PC-9 (cell line): ENCODE data around the gene COMT. TPM values are rescaled to one million over a fixed set of nuclear protein-coding genes. Genes with fewer than 3 reads are reported as not detected.
"Not testable (repeated sequence)": the region's sequence is repeated elsewhere in the genome, so short reads cannot be mapped to it uniquely, and the experiment has no call there.

Experiments
- BruUV-seq: library from RNA; stranded (reverse); fragments of 400-500 nt; replicated peaks from 2 replicates; lab custom pipeline; 2021; lab: Mats Ljungman, UMichigan
- CTCF ChIA-PET: fragments of 300-600 bp; sonication (Branson Sonifier 250); formaldehyde crosslinking; loops from one replicate; lab custom pipeline; 2022; ENCODE audit warnings: antibody characterized with exemption; lab: Charles Lee
- POLR2A ChIA-PET: fragments of 300-600 bp; sonication (Branson Sonifier 250); formaldehyde crosslinking; loops from one replicate; lab custom pipeline; 2022; ENCODE audit warnings: antibody characterized with exemption; ENCODE audit not compliant: unreplicated experiment; lab: Charles Lee
- DNase-seq, 2 experiments: peaks; one replicate each; pipeline versions ENCODE4 v3.0.0 to v3.0.0-alpha.2; 2015 to 2022; ENCODE audit warnings: mixed read lengths in 1 of 2
- H2AFZ ChIP-seq: fragments of 200-600 bp; sonication (generic); 2 replicates; pipeline ENCODE4 v1.8.1; 2017; ENCODE audit warnings: antibody characterized with exemption
- H3F3A ChIP-seq: fragments of 200-600 bp; sonication (generic); 2 replicates; pipeline ENCODE4 v1.8.1; 2017; ENCODE audit warnings: antibody characterized with exemption, mild to moderate bottlenecking, low read depth; ENCODE audit not compliant: insufficient read depth
- H3K27ac ChIP-seq: fragments of 200-600 bp; sonication (generic); 2 replicates; pipeline ENCODE4 v1.6.1; 2016; ENCODE audit warnings: mixed run types
- H3K27me3 ChIP-seq: fragments of 200-600 bp; sonication (generic); 2 replicates; pipeline ENCODE4 v1.6.1; 2016; ENCODE audit warnings: low read depth, mixed run types; ENCODE audit not compliant: insufficient read depth
- H3K36me3 ChIP-seq: fragments of 200-600 bp; sonication (generic); 2 replicates; pipeline ENCODE4 v1.6.1; 2016; ENCODE audit warnings: low read depth, mixed run types
- H3K4me1 ChIP-seq: fragments of 200-600 bp; sonication (generic); replicated peaks from 2 replicates; pipeline ENCODE4 v1.6.1; 2016; ENCODE audit warnings: mixed run types; ENCODE audit not compliant: insufficient read depth
- H3K4me2 ChIP-seq: fragments of 200-600 bp; sonication (generic); 2 replicates; pipeline ENCODE4 v1.6.1; 2017; ENCODE audit warnings: mixed run types
- H3K4me3 ChIP-seq: fragments of 200-600 bp; sonication (generic); 2 replicates; pipeline ENCODE4 v1.6.1; 2016; ENCODE audit warnings: mixed run types
- H3K79me2 ChIP-seq: fragments of 200-600 bp; sonication (generic); 2 replicates; pipeline ENCODE4 v1.6.1; 2017; ENCODE audit warnings: low read depth, mixed run types
- H3K9me2 ChIP-seq: fragments of 200-600 bp; sonication (generic); 2 replicates; pipeline ENCODE4 v1.8.1; 2017; ENCODE audit warnings: mild to moderate bottlenecking; ENCODE audit not compliant: insufficient read depth
- H3K9me3 ChIP-seq: fragments of 200-600 bp; sonication (generic); 2 replicates; pipeline ENCODE4 v1.8.1; 2016; ENCODE audit warnings: low read depth; ENCODE audit not compliant: insufficient read depth
- H4K20me1 ChIP-seq: fragments of 200-600 bp; sonication (generic); 2 replicates; pipeline ENCODE4 v1.8.1; 2017; ENCODE audit not compliant: insufficient read depth
- EZH2 ChIP-seq: fragments of 200-600 bp; sonication (generic); IDR thresholded peaks from 2 replicates; pipeline ENCODE4 v1.8.0; 2017; ENCODE audit warnings: antibody characterized with exemption, low read depth
- intact Hi-C: fragments of 100-400 bp; cut with micrococcal nuclease; formaldehyde crosslinking; loops from one replicate; pipeline ENCODE4 v1.10.0; 2022; ENCODE audit not compliant: unreplicated experiment
- total RNA-seq: library from RNA; stranded (reverse); gene quantifications from 2 replicates; pipeline ENCODE4 v1.2.3, GENCODE V29; 2021
- TF ChIP-seq, protein P1 (sequence below): fragments of 200-600 bp; sonication (generic); conservative IDR thresholded peaks from 2 replicates; pipeline ENCODE4 v1.6.1; 2017; ENCODE audit warnings: mixed run types, antibody characterized with exemption, mild to moderate bottlenecking, moderate library complexity

The COMT gene
- total RNA-seq, 1 experiment from 2014 or later = 99.9 TPM

GRCh38 chr22:19933341-19934241, 8.0 kb upstream of the COMT start:
- intact Hi-C loops = no loop called here
- no peak overlapping the region for H2AFZ ChIP-seq
- H3K36me3 ChIP-seq = no peaks in the 10 kb centered on the region
- no peak overlapping the region for H3K4me3 ChIP-seq
- no peaks in the 10 kb centered on the region for H3K9me2 ChIP-seq
- H3K4me1 ChIP-seq = no peaks in the 10 kb centered on the region
- H3K4me2 ChIP-seq = no peak overlapping the region
- H3K27ac ChIP-seq = no peak overlapping the region
- H3F3A ChIP-seq = no peaks in the 10 kb centered on the region
- no TSS peak for BruUV-seq
- no peaks in the 10 kb centered on the region; the same call in 1 of the 2 replicates for H3K9me3 ChIP-seq
- H4K20me1 ChIP-seq = no peaks in the 10 kb centered on the region
- H3K79me2 ChIP-seq = no peaks in the 10 kb centered on the region
- POLR2A ChIA-PET = no interaction called here
- CTCF ChIA-PET = no interaction called here
- no peak for TF ChIP-seq EZH2
- TF ChIP-seq, protein P1, sequence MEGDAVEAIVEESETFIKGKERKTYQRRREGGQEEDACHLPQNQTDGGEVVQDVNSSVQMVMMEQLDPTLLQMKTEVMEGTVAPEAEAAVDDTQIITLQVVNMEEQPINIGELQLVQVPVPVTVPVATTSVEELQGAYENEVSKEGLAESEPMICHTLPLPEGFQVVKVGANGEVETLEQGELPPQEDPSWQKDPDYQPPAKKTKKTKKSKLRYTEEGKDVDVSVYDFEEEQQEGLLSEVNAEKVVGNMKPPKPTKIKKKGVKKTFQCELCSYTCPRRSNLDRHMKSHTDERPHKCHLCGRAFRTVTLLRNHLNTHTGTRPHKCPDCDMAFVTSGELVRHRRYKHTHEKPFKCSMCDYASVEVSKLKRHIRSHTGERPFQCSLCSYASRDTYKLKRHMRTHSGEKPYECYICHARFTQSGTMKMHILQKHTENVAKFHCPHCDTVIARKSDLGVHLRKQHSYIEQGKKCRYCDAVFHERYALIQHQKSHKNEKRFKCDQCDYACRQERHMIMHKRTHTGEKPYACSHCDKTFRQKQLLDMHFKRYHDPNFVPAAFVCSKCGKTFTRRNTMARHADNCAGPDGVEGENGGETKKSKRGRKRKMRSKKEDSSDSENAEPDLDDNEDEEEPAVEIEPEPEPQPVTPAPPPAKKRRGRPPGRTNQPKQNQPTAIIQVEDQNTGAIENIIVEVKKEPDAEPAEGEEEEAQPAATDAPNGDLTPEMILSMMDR = no peak
- DNase-seq = no peak
- H3K27me3 ChIP-seq = no peaks in the 10 kb centered on the region

GRCh38 chr22:19935123-19935718, 6.4 kb upstream of the COMT start:
- H3K9me2 ChIP-seq, H3K27ac ChIP-seq, H3K79me2 ChIP-seq, H3K4me2 ChIP-seq, H3K4me3 ChIP-seq, BruUV-seq, H3K9me3 ChIP-seq, H2AFZ ChIP-seq, H3F3A ChIP-seq, POLR2A ChIA-PET, H3K4me1 ChIP-seq, H3K27me3 ChIP-seq, intact Hi-C loops, CTCF ChIA-PET, DNase-seq, H3K36me3 ChIP-seq, H4K20me1 ChIP-seq: not testable (repeated sequence)

DNA sequence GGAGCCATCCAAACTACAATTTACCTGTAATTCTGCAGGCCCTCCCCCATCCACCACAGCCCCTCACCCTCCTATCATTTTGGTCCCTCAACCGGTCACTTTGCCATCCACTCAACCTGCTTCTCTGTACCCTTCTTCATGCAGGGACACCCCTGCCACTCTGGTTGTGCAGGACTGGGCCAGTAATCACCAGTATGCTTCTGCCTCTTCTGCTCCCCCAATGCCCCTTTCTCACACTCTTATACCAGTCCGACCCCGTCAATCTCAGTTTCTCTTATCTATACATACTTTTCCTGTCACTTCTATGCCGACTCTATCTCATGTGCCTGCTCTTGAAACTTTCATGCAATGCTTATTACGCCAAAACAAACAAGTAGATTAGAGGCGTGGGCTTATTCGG, 5.1 kb upstream of the COMT start:
- no peak overlapping the region for H3K4me3 ChIP-seq
- no peak overlapping the region for H2AFZ ChIP-seq
- POLR2A ChIA-PET = no interaction called here
- no peaks in the 10 kb centered on the region for H3K9me2 ChIP-seq
- no peaks in the 10 kb centered on the region; the same call in 1 of the 2 replicates for H3K9me3 ChIP-seq
- H3K27me3 ChIP-seq = no peaks in the 10 kb centered on the region
- DNase-seq = no peak
- H3K27ac ChIP-seq = no peak overlapping the region
- H3K79me2 ChIP-seq = peaks cover 10% of the 10 kb centered on the region
- TF ChIP-seq, protein P1 = no peak
- TF ChIP-seq EZH2 = no peak
- CTCF ChIA-PET = no interaction called here
- no TSS peak for BruUV-seq
- intact Hi-C loops = no loop called here
- no peaks in the 10 kb centered on the region for H3K36me3 ChIP-seq
- no peaks in the 10 kb centered on the region for H4K20me1 ChIP-seq
- H3K4me1 ChIP-seq = no peaks in the 10 kb centered on the region
- H3F3A ChIP-seq = no peaks in the 10 kb centered on the region
- no peak overlapping the region for H3K4me2 ChIP-seq
